K562 (cell line): ENCODE measurements around the gene GHRL. TPM values are rescaled to one million over a fixed set of nuclear protein-coding genes. Genes with fewer than 3 reads are reported as not detected.

Source experiments
- ATAC-seq: fragments of 200-7000 bp; cut with Tn5 transposase; 3 replicates; pipeline ENCODE4 v1.9.1; 2020; ENCODE audit warnings: moderate library complexity
- BruUV-seq: library from RNA; stranded (reverse); fragments of 400-500 nt; replicated peaks from 2 replicates; lab custom pipeline; 2021; lab: Mats Ljungman, UMichigan
- CTCF ChIA-PET: fragments of 300-600 bp; formaldehyde crosslinking; extraction: SDS; loops from one replicate; lab custom pipeline; 2021; ENCODE audit warnings: low intra/inter-chr PET ratio; lab: Yijun Ruan, JAX
- POLR2A ChIA-PET: fragments of 300-600, 350-650 bp; sonication (Branson Sonifier 250); formaldehyde crosslinking; extraction: SDS; loops from one replicate; lab custom pipeline; 2021; ENCODE audit warnings: antibody characterized with exemption, inconsistent platforms; lab: Yijun Ruan, JAX
- DNase-seq, 4 experiments: peaks; one replicate each; pipeline versions ENCODE4 v3.0.0 to v3.0.0-alpha.2; 2011 to 2018; ENCODE audit warnings: low spot score in 3 of 4, mixed read lengths in 3 of 4; ENCODE audit errors: extremely low read depth in 1 of 4
- FAIRE-seq: peaks from 2 replicates; lab custom pipeline; 2011; peaks lifted over from hg19 to GRCh38; lab: Jason Lieb, UNC
- H2AFZ ChIP-seq: 2 replicates; pipeline ENCODE4 v1.6.0; 2011; ENCODE audit warnings: low read depth, low read length, control low read depth, inconsistent platforms
- H3K27ac ChIP-seq: fragments of 200-600 bp; 3 replicates; pipeline ENCODE4 v1.8.0; 2011; ENCODE audit warnings: low read depth, mild to moderate bottlenecking, control low read depth, inconsistent platforms, low read length, moderate library complexity, mixed read lengths; ENCODE audit errors: extremely low read depth
- H3K27me3 ChIP-seq, 2 experiments: fragments of 300-600 bp in 1 of 2; 2 replicates in 1 of 2; 3 replicates in 1 of 2; pipeline versions ENCODE4 v1.6.0 to v1.8.0; 2011; ENCODE audit warnings: inconsistent platforms in 2 of 2, low read length in 2 of 2, mild to moderate bottlenecking in 1 of 2, mixed read lengths in 1 of 2, moderate library complexity in 1 of 2; ENCODE audit not compliant: control insufficient read depth in 2 of 2, insufficient read depth in 2 of 2
- H3K36me3 ChIP-seq: fragments of 300-600 bp; 3 replicates; pipeline ENCODE4 v1.8.0; 2011; ENCODE audit warnings: mild to moderate bottlenecking, low read length, inconsistent platforms; ENCODE audit not compliant: control insufficient read depth, insufficient read depth
- H3K4me1 ChIP-seq, 2 experiments: fragments of 200-600 bp in 1 of 2; replicated peaks in 1 of 2; 2 replicates in 1 of 2; 3 replicates in 1 of 2; pipeline versions ENCODE4 v1.5.1 to v1.8.0; 2011; ENCODE audit warnings: inconsistent platforms in 2 of 2, low read length in 2 of 2, mild to moderate bottlenecking in 1 of 2, mixed read lengths in 1 of 2, moderate library complexity in 1 of 2; ENCODE audit not compliant: control insufficient read depth in 2 of 2, insufficient read depth in 2 of 2
- H3K4me2 ChIP-seq: 2 replicates; pipeline ENCODE4 v1.6.1; 2011; ENCODE audit warnings: low read length, control low read depth, inconsistent platforms, mixed read lengths; ENCODE audit not compliant: insufficient read depth
- H3K4me3 ChIP-seq: fragments of 200-600 bp; sonication (generic), shearing (Covaris generic); 2 replicates; pipeline ENCODE4 v1.5.1; 2016; ENCODE audit warnings: control low read depth, inconsistent platforms
- H3K79me2 ChIP-seq: fragments of 200-600 bp; 3 replicates; pipeline ENCODE4 v1.8.0; 2011; ENCODE audit warnings: low read length, inconsistent platforms; ENCODE audit not compliant: control insufficient read depth, insufficient read depth
- H3K9ac ChIP-seq, 2 experiments: 2 replicates each; pipeline versions ENCODE4 v1.6.0 to v1.6.1; 2011; ENCODE audit warnings: low read depth in 2 of 2, low read length in 2 of 2, control low read depth in 1 of 2, inconsistent platforms in 1 of 2, mild to moderate bottlenecking in 1 of 2, mixed read lengths in 1 of 2; ENCODE audit not compliant: insufficient read depth in 1 of 2
- H3K9me1 ChIP-seq: one replicate; pipeline ENCODE4 v1.6.0; 2011; ENCODE audit warnings: inconsistent platforms, mild to moderate bottlenecking, low read length, moderate library complexity; ENCODE audit not compliant: control insufficient read depth, insufficient read depth
- H3K9me3 ChIP-seq: replicated peaks from 2 replicates; pipeline ENCODE4 v1.5.1; 2011; ENCODE audit warnings: low read depth, low read length, inconsistent platforms; ENCODE audit not compliant: control insufficient read depth, insufficient read depth
- H4K20me1 ChIP-seq: replicated peaks from 2 replicates; pipeline ENCODE4 v1.6.1; 2011; ENCODE audit warnings: low read length, inconsistent platforms, mixed read lengths; ENCODE audit not compliant: control insufficient read depth, insufficient read depth
- CBFB ChIP-seq: sonication (generic); formaldehyde crosslinking; IDR thresholded peaks from 2 replicates; pipeline ENCODE4 v1.4.0; 2020; ENCODE audit warnings: mild to moderate bottlenecking, missing genetic modification reagents
- CC2D1A ChIP-seq: fragments of 450-650 bp; IDR thresholded peaks from 2 replicates; pipeline ENCODE4 v1.6.1; 2017; ENCODE audit warnings: mild to moderate bottlenecking
- CEBPG ChIP-seq, 3 experiments: fragments of 200-800 bp in 1 of 3; sonication (Bioruptor generic) in 1 of 3; sonication (generic) in 1 of 3; formaldehyde crosslinking in 1 of 3; IDR thresholded peaks in 2 of 3; conservative IDR thresholded peaks in 1 of 3; 2 replicates each; pipeline versions ENCODE4 v1.6.1 to v1.8.0; 2016 to 2022; ENCODE audit warnings: missing compliant biosample characterization in 2 of 3, missing genetic modification characterization in 2 of 3, mild to moderate bottlenecking in 1 of 3, missing genetic modification reagents in 1 of 3
- CTBP1 ChIP-seq: fragments of 450-650 bp; IDR thresholded peaks from 2 replicates; pipeline ENCODE4 v1.6.1; 2016; ENCODE audit warnings: borderline replicate concordance
- EGR1 ChIP-seq: fragments of 450-650 bp; conservative IDR thresholded peaks from 2 replicates; pipeline ENCODE4 v1.6.1; 2017; ENCODE audit warnings: mild to moderate bottlenecking
- POLR2H ChIP-seq: IDR thresholded peaks from 2 replicates; pipeline ENCODE4 v1.6.1; 2016; ENCODE audit warnings: missing genetic modification characterization, low read depth, mild to moderate bottlenecking, control low read depth, missing compliant biosample characterization, moderate library complexity
- PTTG1 ChIP-seq: fragments of 450-650 bp; IDR thresholded peaks from 2 replicates; pipeline ENCODE4 v1.6.1; 2016; ENCODE audit warnings: low read depth, mild to moderate bottlenecking, missing genetic modification characterization, missing compliant biosample characterization
- SMAD1 ChIP-seq: fragments of 150-350 bp; IDR thresholded peaks from 2 replicates; pipeline ENCODE4 v1.6.1; 2014; ENCODE audit warnings: low read length, low read depth; ENCODE audit not compliant: partially characterized antibody
- SMAD2 ChIP-seq: fragments of 150-350 bp; IDR thresholded peaks from 2 replicates; pipeline ENCODE4 v1.6.1; 2014; ENCODE audit warnings: low read depth, mild to moderate bottlenecking, low read length
- SNIP1 ChIP-seq: fragments of 450-650 bp; IDR thresholded peaks from 2 replicates; pipeline ENCODE4 v1.7.1; 2017; ENCODE audit warnings: low read depth, mild to moderate bottlenecking
- SRSF9 ChIP-seq: fragments of 200-400 bp; formaldehyde crosslinking; IDR thresholded peaks from 2 replicates; pipeline ENCODE4 v1.6.1; 2017; ENCODE audit warnings: low read depth, low read length, borderline replicate concordance
- ZNF175 ChIP-seq: fragments of 200-800 bp; sonication (Bioruptor generic); IDR thresholded peaks from 2 replicates; pipeline ENCODE4 v1.6.1; 2016; ENCODE audit warnings: low read depth, mild to moderate bottlenecking, missing genetic modification characterization, missing compliant biosample characterization
- ZNF239 ChIP-seq: fragments of 250-450 bp; sonication (Bioruptor Pico); IDR thresholded peaks from 2 replicates; pipeline ENCODE4 v1.4.0; 2020; ENCODE audit warnings: mild to moderate bottlenecking
- ZNF561 ChIP-seq: fragments of 450-650 bp; formaldehyde crosslinking; conservative IDR thresholded peaks from 2 replicates; pipeline ENCODE4 v1.4.0; 2020; ENCODE audit warnings: mild to moderate bottlenecking, moderate library complexity
- WGBS: fragments of 100-300 bp; shearing (Covaris generic); methylation state at CpG from one replicate; pipeline ENCODE4 v1.1.6; 2016; ENCODE audit warnings: low coverage, mixed read lengths; ENCODE audit not compliant: insufficient coverage; ENCODE audit errors: missing lambda C conversion rate; 5-methylcytosine and 5-hydroxymethylcytosine counted together
- in situ Hi-C: fragments of 300-500 bp; cut with MboI; formaldehyde crosslinking; loops from 4 replicates; pipeline ENCODE4 v1.15.0; 2018; ENCODE audit warnings: inconsistent platforms, mixed read lengths
- intact Hi-C: fragments of 100-400 bp; cut with micrococcal nuclease; formaldehyde crosslinking; loops from 2 replicates; pipeline ENCODE4 v1.14.2; 2022
- polyA plus RNA-seq, 8 experiments: library from polyadenylated mRNA; depleted of rRNA in 4 of 8; stranded (reverse) in 5 of 8; unstranded in 3 of 8; fragments of >200 nt; fragmentation: Nextera tagmentation in 2 of 8; fragmentation: Illumina TruSeq in 1 of 8; extraction: Ambion mirVana in 2 of 8; extraction: Trizol in 1 of 8; gene quantifications; 2 replicates each; pipeline versions ENCODE4 v1.2.1 to v1.2.3, GENCODE V29; 2011 to 2014; ENCODE audit warnings: inconsistent platforms in 1 of 8, missing spikeins in 1 of 8
- total RNA-seq, 7 experiments: library from RNA; depleted of rRNA in 6 of 7; stranded (reverse); fragments of >200 nt in 6 of 7; fragmentation: Illumina TruSeq in 2 of 7; extraction: Trizol in 2 of 7; gene quantifications; 2 replicates each; pipeline versions ENCODE4 v1.2.1 to v1.2.3, GENCODE V29; 2011 to 2021; ENCODE audit warnings: low replicate concordance in 1 of 7
- TF ChIP-seq, protein P1 (sequence below): fragments of 250-450 bp; sonication (Bioruptor Pico); IDR thresholded peaks from 2 replicates; pipeline ENCODE4 v1.5.0; 2021; ENCODE audit warnings: mild to moderate bottlenecking, moderate library complexity
- TF ChIP-seq, protein P2 (sequence below): sonication (generic); formaldehyde crosslinking; IDR thresholded peaks from 2 replicates; pipeline ENCODE4 v1.8.0; 2022; ENCODE audit warnings: mild to moderate bottlenecking, missing genetic modification reagents

Gene GHRL
- total and polyA plus RNA-seq, 9 of the 15 experiments (the other 6 are each of a cell fraction or from before 2014, with no cell fraction given), result 0.08 to 0.29 (median 0.15) TPM; not detected in 5

DNA sequence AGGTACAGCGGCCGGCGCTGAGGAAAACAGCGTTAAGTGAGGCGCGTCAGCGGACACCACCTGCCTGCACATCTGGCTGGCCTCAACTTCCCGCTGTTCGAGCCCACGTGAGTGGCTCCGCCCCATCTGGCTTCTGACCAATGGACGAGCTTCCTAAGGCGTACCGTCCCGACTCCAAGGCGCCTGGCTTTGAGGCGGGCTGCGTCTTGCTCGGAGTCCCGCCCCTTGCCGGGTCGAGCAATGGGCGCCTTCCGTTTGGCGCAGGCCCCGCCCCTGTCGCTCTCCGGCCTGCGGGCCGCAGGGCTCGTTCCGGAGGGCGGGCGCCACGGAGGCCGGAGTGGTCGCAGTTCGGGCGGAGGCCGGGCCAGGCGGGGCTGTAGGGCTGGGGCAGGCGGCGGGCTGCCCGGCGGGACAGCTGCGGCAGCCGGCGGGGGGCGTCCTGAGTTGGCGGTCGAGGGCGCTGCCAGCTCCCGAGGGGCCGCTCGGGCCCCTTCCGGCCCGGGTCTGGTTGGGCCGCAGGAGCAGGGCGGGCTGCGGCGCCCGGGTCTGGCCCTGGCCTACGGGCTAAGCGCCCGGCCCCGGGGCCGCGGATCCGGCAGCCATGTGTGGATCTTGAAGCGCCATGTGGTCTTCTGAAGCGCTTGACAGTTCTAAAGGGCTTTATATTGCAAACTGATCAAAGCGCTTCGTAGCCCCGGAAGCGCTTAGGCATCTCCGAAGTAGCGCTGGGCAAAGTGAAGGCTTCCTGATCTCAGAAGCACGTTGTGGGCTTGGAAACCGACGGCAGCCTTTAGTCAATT lies 44.4 kb downstream of the GHRL start, which contains the start of gene TATDN2:
Gene TATDN2, plus strand, starts transcription at position 276 of the 800 bp plus-strand sequence. CDS start 742 bp downstream, outside the sequence.
- WGBS, result 1% methylated on average over 80 of the region's 80 CpGs
- ChIA-PET CTCF (no interaction called here), POLR2A (interaction anchor here (0.6 to 1.9 kb wide), 17 partner anchors 10 to 608 kb away, joined by 3 to 10 read pairs (median 4); partner anchors contain the start of gene VHL)
- H3K27ac ChIP-seq, result peak within 1 kb of the TSS; percentile 86
- H3K4me2 ChIP-seq, result peak within 1 kb of the TSS; percentile 98
- peak within 1 kb of the TSS; percentile 93 to 98 for H3K9ac ChIP-seq
- no peaks in the 10 kb centered on the region for H3K9me1 ChIP-seq
- H4K20me1 ChIP-seq, result no peaks in the 10 kb centered on the region
- BruUV-seq, result no TSS peak
- DNase-seq (peak; percentile 99 to 100 (median 100)), FAIRE-seq (peak; percentile 96), ATAC-seq (peak; percentile 99)
- intact Hi-C loops (loop anchor here (2.0 kb wide), 1 partner anchor 72 kb away; the partner anchor contains the start of gene SEC13), in situ Hi-C loops (no loop called here)
- H3K36me3 ChIP-seq, result peaks cover 26% of the 10 kb centered on the region
- peaks cover 18% of the 10 kb centered on the region for H3K9me3 ChIP-seq
- H3K4me3 ChIP-seq, result peak within 1 kb of the TSS; percentile 81
- H3K4me1 ChIP-seq, result peaks cover 10 to 21% of the 10 kb centered on the region in 2 experiments
- peaks cover 44% of the 10 kb centered on the region for H3K79me2 ChIP-seq
- H2AFZ ChIP-seq, result peak within 1 kb of the TSS; percentile 82
- H3K27me3 ChIP-seq, result no peaks in the 10 kb centered on the region
- TF ChIP-seq SNIP1, result no peak
- 0 out of 2 replicates have a peak, but pooled peaks have one; percentile 34 for TF ChIP-seq CBFB (CRISPR knock-in tag)
- TF ChIP-seq ZNF239 (CRISPR knock-in tag), result no peak
- TF ChIP-seq, protein P1, sequence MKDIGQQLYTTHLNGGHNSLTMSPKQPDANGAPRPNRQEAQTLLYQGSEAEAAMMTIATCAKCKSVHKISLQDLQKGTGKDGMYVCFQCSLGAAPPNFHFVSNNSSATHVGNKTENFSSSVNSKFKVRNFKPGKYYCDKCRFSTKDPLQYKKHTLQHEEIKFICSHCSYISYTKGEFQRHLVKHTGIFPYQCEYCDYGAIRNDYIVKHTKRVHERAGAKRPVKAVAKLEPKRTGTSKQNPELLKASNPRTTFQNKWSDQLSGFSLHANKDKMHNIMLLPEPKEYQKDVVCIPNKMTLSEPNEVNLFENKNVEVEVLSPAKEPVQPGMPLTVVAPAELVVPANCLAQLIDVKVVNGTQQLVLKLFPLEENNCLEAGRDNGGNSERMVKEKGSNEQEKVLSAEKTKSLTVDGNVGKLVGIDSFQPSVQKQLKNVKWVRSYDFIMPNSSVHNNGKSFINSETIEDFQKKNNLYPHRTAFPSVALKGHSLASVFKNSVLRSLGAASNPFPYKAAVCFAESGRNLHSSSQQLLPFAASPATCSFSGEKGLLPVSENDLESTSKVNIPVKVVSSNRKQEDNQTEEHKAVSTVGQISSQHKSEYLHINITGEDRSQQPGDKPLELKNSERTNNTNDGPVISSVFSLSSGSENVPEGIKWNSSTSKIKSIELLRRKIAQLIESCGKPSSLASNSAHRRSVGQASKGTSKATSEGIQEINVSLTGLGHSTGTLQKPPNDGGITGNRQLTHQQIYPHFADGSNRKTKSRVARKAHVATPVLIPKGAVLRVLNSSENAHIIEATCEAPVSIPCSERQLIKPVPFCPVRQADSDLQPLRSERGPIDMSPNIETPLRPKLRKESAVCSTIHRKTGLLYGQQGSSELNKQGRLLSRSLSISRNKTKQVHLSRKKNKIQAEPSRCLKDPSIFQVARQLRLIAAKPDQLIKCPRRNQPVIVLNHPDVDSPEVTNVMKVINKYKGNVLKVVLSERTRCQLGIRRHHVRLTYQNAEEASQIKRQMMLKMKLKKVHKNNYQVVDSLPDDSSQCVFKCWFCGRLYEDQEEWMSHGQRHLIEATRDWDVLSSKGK, result no peak
- no peak for TF ChIP-seq ZNF561
- 0 out of 2 replicates have a peak, but pooled peaks have one; percentile 32 for TF ChIP-seq CEBPG (CRISPR knock-in tag; IDR thresholded peaks at IDR 0.05)
- TF ChIP-seq CEBPG (tag; conservative IDR thresholded peaks at IDR 0.05 in 1 of 2, IDR thresholded peaks at IDR 0.05 in 1 of 2), result no peak
- TF ChIP-seq SRSF9, result no peak
- TF ChIP-seq, protein P2, sequence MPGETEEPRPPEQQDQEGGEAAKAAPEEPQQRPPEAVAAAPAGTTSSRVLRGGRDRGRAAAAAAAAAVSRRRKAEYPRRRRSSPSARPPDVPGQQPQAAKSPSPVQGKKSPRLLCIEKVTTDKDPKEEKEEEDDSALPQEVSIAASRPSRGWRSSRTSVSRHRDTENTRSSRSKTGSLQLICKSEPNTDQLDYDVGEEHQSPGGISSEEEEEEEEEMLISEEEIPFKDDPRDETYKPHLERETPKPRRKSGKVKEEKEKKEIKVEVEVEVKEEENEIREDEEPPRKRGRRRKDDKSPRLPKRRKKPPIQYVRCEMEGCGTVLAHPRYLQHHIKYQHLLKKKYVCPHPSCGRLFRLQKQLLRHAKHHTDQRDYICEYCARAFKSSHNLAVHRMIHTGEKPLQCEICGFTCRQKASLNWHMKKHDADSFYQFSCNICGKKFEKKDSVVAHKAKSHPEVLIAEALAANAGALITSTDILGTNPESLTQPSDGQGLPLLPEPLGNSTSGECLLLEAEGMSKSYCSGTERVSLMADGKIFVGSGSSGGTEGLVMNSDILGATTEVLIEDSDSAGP, result no peak
- TF ChIP-seq PTTG1, result no peak
- no peak; the same call in 1 of the 2 replicates for TF ChIP-seq ZNF175 (CRISPR knock-in tag)
- TF ChIP-seq SMAD2, result no peak
- TF ChIP-seq EGR1, result no peak
- no peak for TF ChIP-seq SMAD1
- TF ChIP-seq CTBP1, result peak; percentile 78
- TF ChIP-seq CC2D1A, result 0 out of 2 replicates have a peak, but pooled peaks have one; percentile 11
- TF ChIP-seq POLR2H (tag), result peak; percentile 68; the same call in 1 of the 2 replicates
